ENCODE measurements around the gene CNN3.

- TF ChIP-seq CTCF (IDR thresholded peaks at IDR 0.05) (no peak), POLR2AphosphoS5 (IDR thresholded peaks at IDR 0.05; ENCODE audit: low read depth, low read length) (no peak), ELF1 (IDR thresholded peaks at IDR 0.05) (no peak), TAF1 (IDR thresholded peaks at IDR 0.05; ENCODE audit: borderline replicate concordance, low read depth, low read length) (no peak), USF1 (IDR thresholded peaks at IDR 0.05; ENCODE audit: borderline replicate concordance, low read depth) (no peak), FOXM1 (IDR thresholded peaks at IDR 0.05; ENCODE audit: low read depth) (no peak), USF2 (IDR thresholded peaks at IDR 0.05; ENCODE audit: borderline replicate concordance, low read depth, low read length) (no peak)
These were observed 64.2 kb downstream of the CNN3 start for GRCh38 chr1:94862718-94863117.
